BJ (cell line): ENCODE results near the gene PEF1. TPM values are rescaled to one million over a fixed set of nuclear protein-coding genes. Genes with fewer than 3 reads are reported as not detected.

Experiments used
- CTCF ChIA-PET: fragments of 350-600 bp; formaldehyde crosslinking; extraction: SDS; loops from one replicate; lab custom pipeline; 2021; ENCODE audit warnings: antibody characterized with exemption, inconsistent platforms; lab: Yijun Ruan, JAX
- POLR2A ChIA-PET: fragments of 300-600 bp; sonication (Branson Sonifier 250); formaldehyde crosslinking; extraction: SDS; loops from one replicate; lab custom pipeline; 2021; ENCODE audit warnings: antibody characterized with exemption; lab: Charles Lee
- DNase-seq: peaks from one replicate; pipeline ENCODE4 v3.0.0-alpha.2; 2011; ENCODE audit warnings: low read depth
- H3K27me3 ChIP-seq: 2 replicates; pipeline ENCODE4 v1.6.0; 2011; ENCODE audit warnings: low read length; ENCODE audit not compliant: control insufficient read depth, insufficient read depth
- H3K36me3 ChIP-seq: 2 replicates; pipeline ENCODE4 v1.5.1; 2011; ENCODE audit warnings: low read length; ENCODE audit not compliant: control insufficient read depth, insufficient read depth
- H3K4me3 ChIP-seq: 2 replicates; pipeline ENCODE4 v1.5.1; 2011; ENCODE audit warnings: low read depth, mild to moderate bottlenecking, control low read depth, low read length
- polyA plus RNA-seq: library from polyadenylated mRNA; depleted of rRNA; stranded (reverse); fragments of >200 nt; gene quantifications from 2 replicates; pipeline ENCODE4 v1.2.3, GENCODE V29; 2011
- TF ChIP-seq, protein P1 (sequence below): IDR thresholded peaks from 2 replicates; pipeline ENCODE4 v1.5.1; 2011; ENCODE audit warnings: low read depth, mild to moderate bottlenecking, control low read depth, inconsistent platforms, low read length, moderate library complexity; ENCODE audit not compliant: insufficient read depth

The PEF1 gene
- polyA plus RNA-seq, 1 experiment = 145 TPM

DNA sequence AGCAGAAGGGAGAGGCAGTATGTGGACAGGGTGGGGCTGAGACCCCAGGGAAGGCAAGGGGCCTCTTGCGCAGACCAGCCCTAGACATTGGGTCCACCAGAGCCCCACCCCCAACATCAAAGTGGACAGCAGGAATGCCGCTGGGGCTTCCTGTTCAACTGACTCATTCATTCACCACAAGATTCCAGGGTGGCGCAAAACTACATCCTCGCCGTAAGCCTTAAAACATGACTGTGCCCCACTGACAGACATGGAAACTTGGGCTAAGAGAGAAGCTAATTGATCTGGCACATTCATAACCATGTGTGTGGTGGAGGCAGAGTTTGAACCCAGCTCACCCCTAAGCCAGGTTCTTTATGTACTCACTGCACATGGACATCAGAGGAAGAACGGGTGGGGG lies 45.2 kb upstream of the PEF1 start:
- POLR2A ChIA-PET = interaction anchor here (0.7 kb wide), 1 partner anchor 14 kb away, joined by 3 read pairs; the partner anchor contains the start of gene COL16A1

GRCh38 chr1:31689379-31689778 lies 44.7 kb upstream of the PEF1 start:
- no peak for DNase-seq
- Histone ChIP-seq H3K27me3 (no peaks in the 10 kb centered on the region), H3K4me3 (no peak overlapping the region), H3K36me3 (peaks cover 46% of the 10 kb centered on the region)
- ChIA-PET POLR2A (no interaction called here), CTCF (interaction anchor here (0.6 to 4.2 kb wide), 7 partner anchors 14 to 374 kb away, joined by 3 to 21 read pairs (median 4); no protein-coding TSS in a partner anchor)
- TF ChIP-seq, protein P1, sequence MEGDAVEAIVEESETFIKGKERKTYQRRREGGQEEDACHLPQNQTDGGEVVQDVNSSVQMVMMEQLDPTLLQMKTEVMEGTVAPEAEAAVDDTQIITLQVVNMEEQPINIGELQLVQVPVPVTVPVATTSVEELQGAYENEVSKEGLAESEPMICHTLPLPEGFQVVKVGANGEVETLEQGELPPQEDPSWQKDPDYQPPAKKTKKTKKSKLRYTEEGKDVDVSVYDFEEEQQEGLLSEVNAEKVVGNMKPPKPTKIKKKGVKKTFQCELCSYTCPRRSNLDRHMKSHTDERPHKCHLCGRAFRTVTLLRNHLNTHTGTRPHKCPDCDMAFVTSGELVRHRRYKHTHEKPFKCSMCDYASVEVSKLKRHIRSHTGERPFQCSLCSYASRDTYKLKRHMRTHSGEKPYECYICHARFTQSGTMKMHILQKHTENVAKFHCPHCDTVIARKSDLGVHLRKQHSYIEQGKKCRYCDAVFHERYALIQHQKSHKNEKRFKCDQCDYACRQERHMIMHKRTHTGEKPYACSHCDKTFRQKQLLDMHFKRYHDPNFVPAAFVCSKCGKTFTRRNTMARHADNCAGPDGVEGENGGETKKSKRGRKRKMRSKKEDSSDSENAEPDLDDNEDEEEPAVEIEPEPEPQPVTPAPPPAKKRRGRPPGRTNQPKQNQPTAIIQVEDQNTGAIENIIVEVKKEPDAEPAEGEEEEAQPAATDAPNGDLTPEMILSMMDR = no peak

More for the DNA sequence above, 45.2 kb upstream of the PEF1 start:
- CTCF ChIA-PET = interaction anchor here (0.9 to 4.2 kb wide), 5 partner anchors 11 to 71 kb away, joined by 3 to 21 read pairs (median 6); no protein-coding TSS in a partner anchor
- DNase-seq = peak; percentile 78
- TF ChIP-seq, protein P1 = no peak
- no peak overlapping the region for H3K4me3 ChIP-seq
- H3K36me3 ChIP-seq = peaks cover 46% of the 10 kb centered on the region
- no peaks in the 10 kb centered on the region for H3K27me3 ChIP-seq

GRCh38 chr1:31688233-31688918 lies 43.7 kb upstream of the PEF1 start:
- peaks cover 51% of the 10 kb centered on the region for H3K36me3 ChIP-seq
- TF ChIP-seq, protein P1 = no peak

GRCh38 chr1:31687601-31688000 lies 42.9 kb upstream of the PEF1 start:
- no peaks in the 10 kb centered on the region for H3K27me3 ChIP-seq
- peaks cover 55% of the 10 kb centered on the region for H3K36me3 ChIP-seq
- ChIA-PET POLR2A (no interaction called here), CTCF (interaction anchor here (0.8 to 4.2 kb wide), 3 partner anchors 10 to 26 kb away, joined by 3 to 21 read pairs (median 4); no protein-coding TSS in a partner anchor)
- DNase-seq = no peak
- TF ChIP-seq, protein P1 = no peak
- no peak overlapping the region for H3K4me3 ChIP-seq

More at GRCh38 chr1:31688233-31688918, 43.7 kb upstream of the PEF1 start:
- DNase-seq = no peak
- Histone ChIP-seq H3K4me3 (no peak overlapping the region), H3K27me3 (no peaks in the 10 kb centered on the region)
- ChIA-PET POLR2A (no interaction called here), CTCF (interaction anchor here (0.8 to 4.2 kb wide), 7 partner anchors 13 to 101 kb away, joined by 3 to 21 read pairs (median 3); no protein-coding TSS in a partner anchor)

- CTCF ChIA-PET = interaction anchor here (1.1 to 2.7 kb wide), 6 partner anchors 9 to 77 kb away, joined by 3 to 8 read pairs (median 4); no protein-coding TSS in a partner anchor
- POLR2A ChIA-PET = no interaction called here
- TF ChIP-seq, protein P1 = no peak
- H3K36me3 ChIP-seq = peaks cover 55% of the 10 kb centered on the region
- no peaks in the 10 kb centered on the region for H3K27me3 ChIP-seq
- H3K4me3 ChIP-seq = no peak overlapping the region
- DNase-seq = no peak
These were observed 41.1 kb upstream of the PEF1 start for GRCh38 chr1:31685795-31686194.
